Measurements from ENCODE around the gene CXXC4.
A peak's percentile ranks its signal among the peaks of the same experiment; 100 is the strongest.

Gene CXXC4

GRCh38 chr4:104494822-104495559 lies at the start of gene CXXC4:
Gene CXXC4 (minus strand): TSS chr4:104494894. CDS start chr4:104491802, 3,092 bp downstream.
- no peak for DNase-seq (ENCODE audit: low read depth in 2 of 2, low spot score in 1 of 2)

GRCh38 chr4:104533156-104533555 lies 38.5 kb upstream of the CXXC4 start:
- DNase-seq (ENCODE audit: low read depth in 2 of 2, low spot score in 1 of 2) = no peak

DNA sequence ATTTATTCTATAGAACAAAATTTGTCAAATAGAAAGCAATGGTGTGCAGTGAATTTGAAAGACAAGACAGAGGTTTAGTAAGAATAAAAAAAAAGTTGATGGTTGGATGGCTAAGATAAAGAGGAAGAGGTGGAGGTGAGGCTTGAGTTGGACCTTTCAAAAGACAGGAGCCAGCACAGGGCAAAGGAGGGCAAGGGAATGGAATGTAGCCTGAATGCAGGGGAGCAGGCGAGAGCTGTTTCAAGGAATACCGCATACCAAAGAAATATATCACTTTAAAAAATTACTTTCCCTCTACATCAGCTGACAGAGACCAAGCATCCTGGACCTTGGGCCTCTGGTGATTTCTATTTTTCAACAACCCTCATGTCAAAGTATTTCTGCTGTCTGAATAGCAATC lies 38.0 kb upstream of the CXXC4 start:
- DNase-seq (ENCODE audit: low read depth in 2 of 2, low spot score in 1 of 2) = no peak

DNA sequence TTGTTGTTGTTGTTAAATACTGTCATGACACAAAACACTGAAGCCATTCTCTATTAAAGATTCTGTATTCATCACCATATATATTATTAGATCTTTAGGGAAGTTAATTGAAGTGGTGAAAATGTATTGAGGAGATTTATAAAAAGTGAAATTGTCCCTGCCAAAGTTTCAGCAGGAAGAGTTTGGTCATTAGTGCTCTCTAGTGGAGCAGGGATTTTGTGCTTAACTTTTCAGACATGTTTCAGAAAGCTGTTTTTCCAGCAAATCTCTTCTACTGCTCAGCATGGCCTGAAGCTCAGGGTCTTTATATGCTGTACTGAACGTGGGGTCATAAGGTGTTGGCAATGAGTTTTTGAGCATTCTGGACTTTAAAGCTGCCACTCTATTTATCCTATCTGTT lies 36.7 kb upstream of the CXXC4 start:
- DNase-seq (ENCODE audit: low read depth in 2 of 2, low spot score in 1 of 2) = no peak

GRCh38 chr4:104530426-104530825 lies 35.7 kb upstream of the CXXC4 start:
- no peak for DNase-seq (ENCODE audit: low read depth in 2 of 2, low spot score in 1 of 2)

- no peak for DNase-seq (ENCODE audit: low read depth in 2 of 2, low spot score in 1 of 2)
Measured at GRCh38 chr4:104524591-104524990, 29.9 kb upstream of the CXXC4 start.

- DNase-seq (ENCODE audit: low read depth in 2 of 2, low spot score in 1 of 2) = no peak
Measured at GRCh38 chr4:104524026-104524425, 29.3 kb upstream of the CXXC4 start.

- DNase-seq (ENCODE audit: low read depth in 2 of 2, low spot score in 1 of 2) = no peak
Measured at GRCh38 chr4:104519588-104519987, 24.9 kb upstream of the CXXC4 start.

GRCh38 chr4:104516884-104517283 lies 22.2 kb upstream of the CXXC4 start:
- DNase-seq (ENCODE audit: low read depth in 2 of 2, low spot score in 1 of 2) = no peak

DNA sequence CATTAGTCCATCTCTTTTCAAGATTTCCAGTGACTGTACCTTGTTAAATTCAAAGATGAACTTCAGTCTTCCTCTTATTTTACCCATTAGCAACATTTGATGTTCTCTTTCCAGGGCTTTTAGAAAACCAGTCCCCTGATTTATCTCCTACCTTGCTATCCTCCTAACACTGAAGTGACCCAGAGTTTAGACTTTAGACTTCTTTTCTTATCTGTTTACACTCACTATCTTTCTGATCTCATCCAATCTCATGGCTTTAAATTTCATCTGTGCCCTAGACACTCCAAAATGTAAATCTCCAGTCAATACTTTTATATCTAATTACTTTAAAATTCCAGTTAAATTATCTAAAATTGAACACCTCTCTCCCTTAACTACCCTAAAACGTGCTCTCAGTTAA lies 13.5 kb upstream of the CXXC4 start:
- no peak for DNase-seq (ENCODE audit: low read depth in 2 of 2, low spot score in 1 of 2)

DNA sequence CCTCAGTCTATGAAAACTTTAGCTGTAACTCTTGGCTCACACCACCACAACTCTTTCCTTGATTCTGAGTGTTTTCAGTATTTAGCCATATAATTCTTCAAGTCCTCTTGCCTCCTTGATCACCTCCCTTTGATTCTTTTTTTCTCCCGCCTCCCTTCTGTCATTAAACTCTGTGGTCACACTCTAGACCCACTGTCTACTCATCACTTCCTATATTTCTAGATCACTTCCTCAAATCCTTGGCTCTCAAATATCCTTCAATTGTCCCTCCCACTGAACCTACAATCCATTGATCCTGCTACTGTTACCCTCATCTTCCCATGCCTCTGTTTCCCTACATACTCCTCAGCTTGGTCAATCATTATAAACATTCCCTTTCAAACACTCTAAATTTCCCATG lies 12.4 kb upstream of the CXXC4 start:
- DNase-seq (ENCODE audit: low read depth in 2 of 2, low spot score in 1 of 2) = no peak

DNA sequence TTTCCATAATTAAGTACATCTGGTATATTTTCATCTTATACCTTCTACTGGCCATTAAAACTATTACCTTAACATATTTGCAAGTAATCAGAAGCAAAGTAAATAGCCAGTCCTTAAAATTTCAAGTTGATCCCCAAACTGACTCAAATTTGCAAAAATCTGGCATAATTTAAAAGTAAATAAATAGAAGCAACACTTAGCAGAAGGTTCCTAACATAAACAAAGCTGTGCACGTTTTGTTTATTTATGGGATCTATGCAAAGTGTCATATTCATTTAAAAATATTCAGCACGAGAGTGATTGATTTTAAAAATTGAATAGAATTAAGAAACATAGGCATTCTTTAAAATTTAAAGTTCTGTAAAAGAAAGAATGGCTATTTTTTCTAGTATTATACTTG lies 9.8 kb upstream of the CXXC4 start:
- no peak for DNase-seq (ENCODE audit: low read depth in 2 of 2, low spot score in 1 of 2)

- DNase-seq (ENCODE audit: low read depth in 2 of 2, low spot score in 1 of 2) = no peak
Measured at GRCh38 chr4:104502471-104502870, 7.8 kb upstream of the CXXC4 start.

DNA sequence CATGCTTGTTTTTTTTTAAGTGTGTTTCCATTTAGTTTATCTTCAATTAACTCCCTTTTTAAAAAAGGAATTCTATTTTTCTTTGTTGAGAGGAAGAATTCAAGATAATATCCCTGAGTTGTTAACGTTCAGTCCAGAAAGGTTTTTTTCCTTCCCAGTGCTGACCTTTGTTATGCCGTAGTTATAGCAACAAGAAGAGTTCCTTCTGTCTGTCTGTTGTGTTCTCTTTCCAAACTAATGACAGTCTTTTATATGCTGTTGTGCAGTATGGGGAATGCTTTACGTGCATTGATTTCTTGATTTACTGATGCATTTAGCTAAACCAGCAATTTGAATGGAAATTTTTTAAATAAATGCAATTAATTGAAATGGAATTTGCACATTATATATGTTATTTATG lies 6.6 kb upstream of the CXXC4 start:
- no peak for DNase-seq (ENCODE audit: low read depth in 2 of 2, low spot score in 1 of 2)

DNA sequence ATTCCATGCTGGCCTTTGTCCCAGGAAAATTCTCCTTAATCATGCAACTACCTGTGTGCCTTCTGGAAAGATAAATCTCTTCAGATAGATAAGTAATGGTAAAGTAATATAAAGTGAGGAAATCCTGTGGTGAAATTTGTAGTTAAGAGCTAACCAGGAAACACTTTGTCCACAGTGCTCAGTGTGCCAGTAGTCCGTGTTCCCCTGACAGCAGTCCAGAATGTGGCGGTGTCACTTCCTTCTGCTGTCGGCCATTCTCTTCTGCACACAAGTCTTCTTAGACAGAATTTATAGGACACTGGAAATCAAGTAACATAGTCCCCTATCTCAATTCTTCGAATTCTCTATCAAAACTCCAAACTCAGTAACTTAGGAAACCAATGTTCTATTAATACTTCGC lies 5.7 kb upstream of the CXXC4 start:
- no peak for DNase-seq (ENCODE audit: low read depth in 2 of 2, low spot score in 1 of 2)

DNA sequence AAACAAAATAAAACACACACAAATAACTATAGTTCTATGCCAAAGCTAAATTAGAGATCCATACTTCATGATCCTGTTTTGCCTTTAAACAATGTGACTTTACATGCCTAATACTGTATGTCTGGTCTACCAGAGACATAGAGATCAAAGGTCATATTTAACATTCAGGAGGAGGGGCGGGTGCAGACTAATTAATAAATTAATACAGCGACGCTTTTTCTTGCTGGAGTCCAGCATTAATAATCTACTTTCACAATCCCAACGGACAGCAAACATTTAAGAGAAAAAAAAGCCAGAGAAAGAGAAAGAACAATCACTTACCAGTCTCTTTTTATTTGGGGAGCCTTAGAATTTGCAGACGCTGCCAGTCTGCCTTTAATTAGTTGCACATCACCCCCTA lies 509 bp downstream of the CXXC4 start:
- DNase-seq (ENCODE audit: low read depth in 2 of 2, low spot score in 1 of 2) = no peak

GRCh38 chr4:104493081-104493831 lies 1.4 kb downstream of the CXXC4 start:
- DNase-seq (ENCODE audit: low read depth in 2 of 2, low spot score in 1 of 2) = no peak

GRCh38 chr4:104492183-104492771 lies 2.4 kb downstream of the CXXC4 start:
- DNase-seq (ENCODE audit: low read depth in 2 of 2, low spot score in 1 of 2) = no peak

- no peak for DNase-seq (ENCODE audit: low read depth in 2 of 2, low spot score in 1 of 2)
Measured at GRCh38 chr4:104491481-104492182, 3.1 kb downstream of the CXXC4 start.

DNA sequence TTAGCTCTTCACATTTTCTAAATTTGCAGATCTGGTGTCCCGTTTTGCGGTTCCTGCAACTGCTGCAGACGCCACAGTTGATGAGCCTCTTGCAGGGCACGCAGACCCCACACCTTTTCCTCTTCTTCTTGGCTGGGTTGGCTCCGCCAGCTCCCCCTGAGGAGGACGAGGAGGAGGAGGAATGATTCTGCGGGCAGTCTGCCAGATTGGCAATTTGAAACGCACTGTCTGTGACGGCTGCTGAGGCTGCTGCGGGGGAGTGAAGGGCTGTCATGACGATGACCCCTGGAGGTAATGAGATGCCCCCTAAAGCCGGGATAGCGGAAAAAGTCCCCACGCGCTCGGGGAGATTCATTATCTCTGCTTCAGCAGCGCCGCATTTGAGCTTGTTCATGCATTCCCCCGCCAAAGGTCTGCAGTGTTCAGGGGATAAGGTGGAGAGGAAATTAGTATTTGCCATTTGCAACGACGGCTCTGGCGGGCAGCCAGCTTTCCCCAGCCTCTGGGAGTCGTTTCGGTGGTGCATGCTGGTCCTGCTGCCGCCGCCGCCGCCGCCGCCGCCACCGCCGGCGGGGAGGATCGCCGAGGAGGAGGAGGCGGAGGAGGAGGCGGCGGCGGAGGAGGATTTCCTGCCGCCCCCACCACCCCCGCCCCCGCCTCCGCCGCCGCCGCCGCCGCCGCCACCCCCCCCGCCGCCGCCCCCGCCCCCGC lies 3.8 kb downstream of the CXXC4 start:
- DNase-seq (ENCODE audit: low read depth in 2 of 2, low spot score in 1 of 2) = peak in 1 of 2 donors; percentile 22

All from stimulated activated CD8-positive, alpha-beta memory T cell treated with anti-CD3 and anti-CD28 coated beads, Interleukin-4, amount 100 ng/mL, for 1 hour (primary cell).